Measurements from ENCODE around the gene ALDH1A1. TPM values are rescaled to one million over a fixed set of nuclear protein-coding genes. Genes with fewer than 3 reads are reported as not detected.

The ALDH1A1 gene
- total RNA-seq, 2 donors from 2014 or later, result 185 to 235 TPM

Other genes starting within 250 kb of the ALDH1A1 start
- 100 to 1,000 TPM; 331 to 533 TPM for gene ANXA1, start 198.8 kb upstream of the ALDH1A1 start, total RNA-seq